HepG2 (cell line): ENCODE measurements around the gene ADAMTS2. TPM values are rescaled to one million over a fixed set of nuclear protein-coding genes. Genes with fewer than 3 reads are reported as not detected.

Source experiments
- AKAP8 ChIP-seq: sonication (generic); formaldehyde crosslinking; IDR thresholded peaks from 2 replicates; pipeline ENCODE4 v1.5.1; 2020; ENCODE audit warnings: mild to moderate bottlenecking, missing genetic modification reagents
- DMTF1 ChIP-seq: sonication (generic); formaldehyde crosslinking; IDR thresholded peaks from 2 replicates; pipeline ENCODE4 v1.4.0; 2020; ENCODE audit warnings: mild to moderate bottlenecking, missing genetic modification reagents
- HDAC6 ChIP-seq: fragments of 200-600 bp; sonication (generic); IDR thresholded peaks from 2 replicates; pipeline ENCODE4 v1.7.0; 2017; ENCODE audit warnings: mild to moderate bottlenecking, antibody characterized with exemption, low read length, low read depth
- HNRNPL ChIP-seq: fragments of 200-400 bp; formaldehyde crosslinking; IDR thresholded peaks from 2 replicates; pipeline ENCODE4 v1.6.1; 2017; ENCODE audit warnings: mild to moderate bottlenecking, low read depth, low read length
- HOMEZ ChIP-seq: IDR thresholded peaks from 2 replicates; pipeline ENCODE4 v1.6.1; 2016; ENCODE audit warnings: low read depth
- NFKBIZ ChIP-seq: IDR thresholded peaks from 2 replicates; pipeline ENCODE4 v1.6.1; 2018; ENCODE audit warnings: missing genetic modification reagents, missing compliant biosample characterization
- PHB2 ChIP-seq: fragments of 450-650 bp; IDR thresholded peaks from 2 replicates; pipeline ENCODE4 v1.6.1; 2018; ENCODE audit not compliant: partially characterized antibody
- RNF2 ChIP-seq: fragments of 450-650 bp; conservative IDR thresholded peaks from 2 replicates; pipeline ENCODE4 v1.6.1; 2016; ENCODE audit warnings: low read depth
- SNRNP70 ChIP-seq: fragments of 200-400 bp; formaldehyde crosslinking; IDR thresholded peaks from 2 replicates; pipeline ENCODE4 v1.6.1; 2017; ENCODE audit warnings: mild to moderate bottlenecking, low read depth, low read length, moderate library complexity
- ZNF10 ChIP-seq: sonication (generic); formaldehyde crosslinking; IDR thresholded peaks from 2 replicates; pipeline ENCODE4 v1.4.0; 2020; ENCODE audit warnings: mild to moderate bottlenecking, low read depth, missing genetic modification reagents, borderline replicate concordance
- ZNF891 ChIP-seq: sonication (generic); formaldehyde crosslinking; IDR thresholded peaks from 2 replicates; pipeline ENCODE4 v1.5.0; 2020; ENCODE audit warnings: mild to moderate bottlenecking, missing genetic modification reagents
- polyA plus RNA-seq, 8 experiments: library from polyadenylated mRNA; depleted of rRNA in 3 of 8; stranded (reverse) in 7 of 8; unstranded in 1 of 8; fragments of >200 nt; fragmentation: Illumina TruSeq in 4 of 8; extraction: Trizol in 4 of 8; gene quantifications; 2 replicates each; pipeline versions ENCODE4 v1.2.1 to v1.2.3, GENCODE V29; 2011 to 2016; ENCODE audit warnings: low read depth in 4 of 8, missing spikeins in 1 of 8, mixed read lengths in 1 of 8; ENCODE audit not compliant: insufficient read depth in 1 of 8
- total RNA-seq, 5 experiments: library from RNA; depleted of rRNA; stranded (reverse); fragments of >200 nt; fragmentation: Illumina TruSeq; extraction: Trizol; gene quantifications; 2 replicates each; pipeline ENCODE4 v1.2.3, GENCODE V29; 2016; ENCODE audit warnings: low read depth in 1 of 5
- TF ChIP-seq, protein P1 (sequence below): sonication (generic); formaldehyde crosslinking; IDR thresholded peaks from 2 replicates; pipeline ENCODE4 v1.4.0; 2020; ENCODE audit warnings: mild to moderate bottlenecking, missing genetic modification reagents

ADAMTS2 gene
- total and polyA plus RNA-seq, 2 of the 13 experiments (the other 11 are each of a cell fraction or from before 2014, with no cell fraction given) = 0.24 to 3.5 TPM

GRCh38 chr5:179134511-179134910, 210.8 kb downstream of the ADAMTS2 start (continued):
- TF ChIP-seq DMTF1 (CRISPR knock-in tag) = no peak
- TF ChIP-seq, protein P1, sequence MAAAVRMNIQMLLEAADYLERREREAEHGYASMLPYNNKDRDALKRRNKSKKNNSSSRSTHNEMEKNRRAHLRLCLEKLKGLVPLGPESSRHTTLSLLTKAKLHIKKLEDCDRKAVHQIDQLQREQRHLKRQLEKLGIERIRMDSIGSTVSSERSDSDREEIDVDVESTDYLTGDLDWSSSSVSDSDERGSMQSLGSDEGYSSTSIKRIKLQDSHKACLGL = no peak
- TF ChIP-seq RNF2 = no peak
- TF ChIP-seq SNRNP70 = no peak
- no peak for TF ChIP-seq ZNF10 (CRISPR knock-in tag)
- no peak for TF ChIP-seq AKAP8
- TF ChIP-seq PHB2 = no peak
- TF ChIP-seq HOMEZ = no peak
- TF ChIP-seq HNRNPL = no peak
- TF ChIP-seq NFKBIZ (CRISPR knock-in tag) = no peak
- no peak for TF ChIP-seq ZNF891 (CRISPR knock-in tag)
- TF ChIP-seq HDAC6 = no peak
- TF ChIP-seq, all 625 proteins: peak for 0
